Measurements from ENCODE around the gene MICA.

MICA gene

GRCh38 chr6:31403283-31404060 lies at the start of gene MICA:
MICA (plus strand) TSS chr6:31403595; CDS start chr6:31403633, 38 bp downstream.
- DNase-seq (ENCODE audit: extremely low read depth, insufficient read length): peak; percentile 74
- Histone ChIP-seq H3K4me3 (replicated peaks; ENCODE audit: low read depth, low read length) (peak within 1 kb of the TSS; percentile 90), H3K27me3 (replicated peaks; ENCODE audit: control insufficient read depth, insufficient read depth, low read length) (no peaks in the 10 kb centered on the region), H3K36me3 (ENCODE audit: control insufficient read depth, insufficient read depth, low read length) (no peaks in the 10 kb centered on the region)
- TF ChIP-seq CTCF (IDR thresholded peaks at IDR 0.05; ENCODE audit: insufficient read depth, low read length, poor library complexity, severe bottlenecking): no peak

- H3K27me3 ChIP-seq (replicated peaks; ENCODE audit: control insufficient read depth, insufficient read depth, low read length): no peaks in the 10 kb centered on the region
- peak; percentile 13 for DNase-seq (ENCODE audit: extremely low read depth, insufficient read length)
- H3K4me3 ChIP-seq (replicated peaks; ENCODE audit: low read depth, low read length): peak overlapping the region; percentile 88
- TF ChIP-seq CTCF (IDR thresholded peaks at IDR 0.05; ENCODE audit: insufficient read depth, low read length, poor library complexity, severe bottlenecking): no peak
- H3K36me3 ChIP-seq (ENCODE audit: control insufficient read depth, insufficient read depth, low read length): peaks cover 29% of the 10 kb centered on the region
These were observed 49.1 kb upstream of the MICA start for GRCh38 chr6:31354158-31354863.

- TF ChIP-seq CTCF (IDR thresholded peaks at IDR 0.05; ENCODE audit: insufficient read depth, low read length, poor library complexity, severe bottlenecking): no peak
- DNase-seq (ENCODE audit: extremely low read depth, insufficient read length): peak; percentile 23
- H3K36me3 ChIP-seq (ENCODE audit: control insufficient read depth, insufficient read depth, low read length): peaks cover 29% of the 10 kb centered on the region
- no peaks in the 10 kb centered on the region for H3K27me3 ChIP-seq (replicated peaks; ENCODE audit: control insufficient read depth, insufficient read depth, low read length)
- H3K4me3 ChIP-seq (replicated peaks; ENCODE audit: low read depth, low read length): peak overlapping the region; percentile 88
These were observed 48.4 kb upstream of the MICA start for GRCh38 chr6:31354864-31355582.

- H3K27me3 ChIP-seq (replicated peaks; ENCODE audit: control insufficient read depth, insufficient read depth, low read length): no peaks in the 10 kb centered on the region
- H3K4me3 ChIP-seq (replicated peaks; ENCODE audit: low read depth, low read length): peak overlapping the region; percentile 88
- peaks cover 29% of the 10 kb centered on the region for H3K36me3 ChIP-seq (ENCODE audit: control insufficient read depth, insufficient read depth, low read length)
- TF ChIP-seq CTCF (IDR thresholded peaks at IDR 0.05; ENCODE audit: insufficient read depth, low read length, poor library complexity, severe bottlenecking): no peak
- DNase-seq (ENCODE audit: extremely low read depth, insufficient read length): peak; percentile 20
These were observed 47.8 kb upstream of the MICA start for GRCh38 chr6:31355583-31355948.

DNA sequence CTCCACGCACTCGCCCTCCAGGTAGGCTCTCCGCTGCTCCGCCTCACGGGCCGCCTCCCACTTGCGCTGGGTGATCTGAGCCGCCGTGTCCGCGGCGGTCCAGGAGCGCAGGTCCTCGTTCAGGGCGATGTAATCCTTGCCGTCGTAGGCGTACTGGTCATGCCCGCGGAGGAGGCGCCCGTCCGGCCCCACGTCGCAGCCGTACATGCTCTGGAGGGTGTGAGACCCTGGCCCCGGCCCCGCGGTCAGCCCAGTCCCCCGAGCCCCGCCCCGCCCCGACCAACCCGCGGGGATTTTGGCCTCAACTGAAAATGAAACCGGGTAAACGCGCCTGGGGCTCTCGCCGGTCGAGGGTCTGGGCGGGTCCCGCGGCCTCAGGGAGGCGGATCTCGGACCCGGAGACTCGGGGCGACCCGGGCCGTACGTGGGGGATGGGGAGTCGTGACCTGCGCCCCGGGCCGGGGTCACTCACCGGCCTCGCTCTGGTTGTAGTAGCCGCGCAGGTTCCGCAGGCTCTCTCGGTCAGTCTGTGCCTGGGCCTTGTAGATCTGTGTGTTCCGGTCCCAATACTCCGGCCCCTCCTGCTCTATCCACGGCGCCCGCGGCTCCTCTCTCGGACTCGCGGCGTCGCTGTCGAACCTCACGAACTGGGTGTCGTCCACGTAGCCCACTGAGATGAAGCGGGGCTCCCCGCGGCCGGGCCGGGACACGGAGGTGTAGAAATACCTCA lies 47.0 kb upstream of the MICA start:
- TF ChIP-seq CTCF (IDR thresholded peaks at IDR 0.05; ENCODE audit: insufficient read depth, low read length, poor library complexity, severe bottlenecking): no peak
- Histone ChIP-seq H3K36me3 (ENCODE audit: control insufficient read depth, insufficient read depth, low read length) (peaks cover 29% of the 10 kb centered on the region), H3K27me3 (replicated peaks; ENCODE audit: control insufficient read depth, insufficient read depth, low read length) (no peaks in the 10 kb centered on the region), H3K4me3 (replicated peaks; ENCODE audit: low read depth, low read length) (peak overlapping the region; percentile 88)
- peak; percentile 75 for DNase-seq (ENCODE audit: extremely low read depth, insufficient read length)
